Stimulated activated CD4-positive, alpha-beta T cell treated with anti-CD3 and anti-CD28 coated beads, Interleukin-12 subunit alpha, Interleukin-12 subunit beta, amount 100 ng/mL, for 48 hours (primary cell): ENCODE results near the gene GOSR1.
"Not testable (repeated sequence)": the region's sequence is repeated elsewhere in the genome, so short reads cannot be mapped to it uniquely, and the experiment has no call there.

Experiments used
- DNase-seq, 3 donors: peaks; one replicate each; pipeline ENCODE4 v3.0.0-alpha.2; 2020; ENCODE audit warnings: low read depth in 2 of 3, low spot score in 1 of 3

The GOSR1 gene

GRCh38 chr17:30505868-30506417, 28.7 kb downstream of the GOSR1 start:
- no peak for DNase-seq

- DNase-seq = no peak
These were observed 29.3 kb downstream of the GOSR1 start for GRCh38 chr17:30506481-30506880.

- DNase-seq = no peak
These were observed 36.1 kb downstream of the GOSR1 start for GRCh38 chr17:30513346-30513745.

GRCh38 chr17:30514895-30515596, 37.8 kb downstream of the GOSR1 start:
- DNase-seq = no peak

GRCh38 chr17:30517786-30518185, 40.6 kb downstream of the GOSR1 start:
- no peak for DNase-seq

- DNase-seq = no peak
These were observed 42.0 kb downstream of the GOSR1 start for GRCh38 chr17:30519166-30519565.

GRCh38 chr17:30519707-30520106, 42.5 kb downstream of the GOSR1 start:
- no peak for DNase-seq

GRCh38 chr17:30520436-30520835, 43.2 kb downstream of the GOSR1 start:
- no peak for DNase-seq

GRCh38 chr17:30520882-30521281, 43.7 kb downstream of the GOSR1 start:
- no peak for DNase-seq

- DNase-seq = no peak
These were observed 44.6 kb downstream of the GOSR1 start for GRCh38 chr17:30521766-30522165.

- not testable (repeated sequence) for DNase-seq
These were observed 46.0 kb downstream of the GOSR1 start for GRCh38 chr17:30523236-30523635.

- no peak for DNase-seq
These were observed 47.6 kb downstream of the GOSR1 start for GRCh38 chr17:30524847-30525246.

GRCh38 chr17:30526401-30526800, 49.2 kb downstream of the GOSR1 start:
- no peak for DNase-seq

- DNase-seq = not testable (repeated sequence)
These were observed 51.5 kb downstream of the GOSR1 start for GRCh38 chr17:30528701-30529100.

GRCh38 chr17:30530346-30531025, 53.3 kb downstream of the GOSR1 start:
- DNase-seq = no peak

- no peak for DNase-seq
These were observed 55.7 kb downstream of the GOSR1 start for GRCh38 chr17:30532871-30533270.

- DNase-seq = no peak
These were observed 57.1 kb downstream of the GOSR1 start for GRCh38 chr17:30534298-30534697.

GRCh38 chr17:30534938-30535921, 58.0 kb downstream of the GOSR1 start:
- no peak for DNase-seq

- DNase-seq = not testable (repeated sequence)
These were observed 59.6 kb downstream of the GOSR1 start for GRCh38 chr17:30536846-30537245.

GRCh38 chr17:30537667-30538066, 60.5 kb downstream of the GOSR1 start:
- DNase-seq = not testable (repeated sequence)

GRCh38 chr17:30541802-30542201, 64.6 kb downstream of the GOSR1 start:
- no peak for DNase-seq
